T-helper 2 cell (primary cell): ENCODE measurements around the gene RETN.

Experiments used
- DNase-seq, 5 experiments: peaks; one replicate each; pipeline versions ENCODE4 v3.0.0 to v3.0.0-alpha.2; 2012 to 2022
- total RNA-seq, 2 donors: gene quantifications; one replicate each; lab custom pipeline; 2026; lab: John Stamatoyannopoulos, UW

RETN gene
- total RNA-seq, result 0 to 0.07 reads per million in 2 donors

GRCh38 chr19:7668842-7669241 is at the start of gene RETN:
TSS of gene RETN (plus strand) at chr19:7669049. CDS start at chr19:7669327, 278 bp downstream.
- DNase-seq, result no peak

- DNase-seq, result no peak
These were observed 49.0 kb upstream of the RETN start for GRCh38 chr19:7619671-7620441.

- DNase-seq, result no peak
These were observed 48.1 kb upstream of the RETN start for GRCh38 chr19:7620442-7621412.

- DNase-seq, result no peak
These were observed 45.7 kb upstream of the RETN start for GRCh38 chr19:7622933-7623685.

GRCh38 chr19:7623725-7624603 is 44.9 kb upstream of the RETN start:
- no peak for DNase-seq

- DNase-seq, result no peak
These were observed 44.0 kb upstream of the RETN start for GRCh38 chr19:7624810-7625209.

- DNase-seq, result no peak
These were observed 43.0 kb upstream of the RETN start for GRCh38 chr19:7625763-7626372.

- DNase-seq, result no peak
These were observed 41.7 kb upstream of the RETN start for GRCh38 chr19:7627166-7627565.

- no peak for DNase-seq
These were observed 40.1 kb upstream of the RETN start for GRCh38 chr19:7628589-7629311.

- peak; percentile 79 to 99 (median 91) for DNase-seq
These were observed 39.3 kb upstream of the RETN start, which contains the start of the genes PET100 and XAB2 for GRCh38 chr19:7629347-7630054. TSS of gene PET100 (plus strand) at chr19:7629793. CDS start at chr19:7629834, 41 bp downstream. TSS of gene XAB2 (minus strand) at chr19:7629545. CDS start at chr19:7629527, 18 bp downstream.

GRCh38 chr19:7631577-7631976 is 37.3 kb upstream of the RETN start:
- no peak for DNase-seq

GRCh38 chr19:7632340-7633203 is 36.3 kb upstream of the RETN start:
- no peak for DNase-seq

GRCh38 chr19:7633698-7634097 is 35.2 kb upstream of the RETN start, which contains the start of gene PCP2:
TSS of gene PCP2 (minus strand) at chr19:7633719. CDS start at chr19:7633457, 262 bp downstream.
- DNase-seq, result no peak

- no peak for DNase-seq
These were observed 33.2 kb upstream of the RETN start for GRCh38 chr19:7635670-7636069.

- DNase-seq, result no peak
These were observed 32.5 kb upstream of the RETN start for GRCh38 chr19:7636317-7636690.

- peak; percentile 85 to 96 (median 90) for DNase-seq
These were observed 32.0 kb upstream of the RETN start, which contains the start of gene STXBP2 for GRCh38 chr19:7636691-7637373. TSS of gene STXBP2 (plus strand) at chr19:7637110. CDS start at chr19:7637150, 40 bp downstream.

GRCh38 chr19:7637374-7638256 is 31.2 kb upstream of the RETN start:
- peak in 1 of 5 experiments; percentile 43 for DNase-seq
